A549 (cell line): ENCODE results near the gene ZNF627.

ENCODE experiments used
- NR3C1 ChIP-seq: fragments of >200 bp; sonication (Bioruptor Twin); formaldehyde crosslinking; IDR thresholded peaks from 3 replicates; pipeline ENCODE4 v1.6.1; 2017
- TF ChIP-seq, protein P1 (sequence below): fragments of 150-350 bp; IDR thresholded peaks from 2 replicates; pipeline ENCODE4 v1.6.1; 2014; ENCODE audit warnings: low read depth, mild to moderate bottlenecking, low read length

DNA sequence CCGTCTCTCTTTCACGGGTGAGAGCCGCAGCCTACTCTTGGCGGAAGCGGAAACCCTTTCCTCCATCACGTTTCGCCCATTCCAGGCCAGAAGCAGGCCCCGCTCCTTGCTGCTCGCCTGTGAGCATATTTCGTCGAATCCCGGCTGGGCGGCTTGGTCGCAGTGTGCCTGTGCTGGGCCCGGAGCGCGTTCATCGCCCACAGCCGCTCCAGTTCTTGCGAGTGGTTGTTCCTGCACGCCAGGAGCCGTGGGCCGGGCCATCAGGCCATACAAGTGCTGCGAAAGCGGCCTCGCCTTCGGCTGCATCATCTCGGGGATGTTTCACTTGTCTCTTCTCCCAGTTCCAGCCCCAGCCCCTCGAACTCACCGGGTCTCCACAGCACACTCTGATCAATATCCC lies 65.0 kb downstream of the ZNF627 start:
- no peak for TF ChIP-seq NR3C1
- TF ChIP-seq, protein P1, sequence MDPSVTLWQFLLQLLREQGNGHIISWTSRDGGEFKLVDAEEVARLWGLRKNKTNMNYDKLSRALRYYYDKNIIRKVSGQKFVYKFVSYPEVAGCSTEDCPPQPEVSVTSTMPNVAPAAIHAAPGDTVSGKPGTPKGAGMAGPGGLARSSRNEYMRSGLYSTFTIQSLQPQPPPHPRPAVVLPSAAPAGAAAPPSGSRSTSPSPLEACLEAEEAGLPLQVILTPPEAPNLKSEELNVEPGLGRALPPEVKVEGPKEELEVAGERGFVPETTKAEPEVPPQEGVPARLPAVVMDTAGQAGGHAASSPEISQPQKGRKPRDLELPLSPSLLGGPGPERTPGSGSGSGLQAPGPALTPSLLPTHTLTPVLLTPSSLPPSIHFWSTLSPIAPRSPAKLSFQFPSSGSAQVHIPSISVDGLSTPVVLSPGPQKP: no peak
